Breast epithelium (tissue), 4 donors: ENCODE measurements around the gene IGSF11. TPM values are rescaled to one million over a fixed set of nuclear protein-coding genes. Genes with fewer than 3 reads are reported as not detected.

Experiments used
- DNase-seq, 2 donors: peaks; one replicate each; pipeline ENCODE4 v3.0.0-alpha.2; 2019; ENCODE audit warnings: low spot score in 2 of 2
- H3K27ac ChIP-seq, 2 donors: fragments of 200-600 bp; sonication (generic) in 1 of 2; one replicate each; pipeline ENCODE4 v1.5.1; 2016 to 2019; ENCODE audit warnings: mild to moderate bottlenecking in 1 of 2
- H3K27me3 ChIP-seq, 2 donors: fragments of 200-600 bp; sonication (generic) in 1 of 2; one replicate each; pipeline versions ENCODE4 v1.5.1 to v1.6.0; 2017 to 2019; ENCODE audit warnings: control low read depth in 1 of 2, mild to moderate bottlenecking in 1 of 2
- H3K36me3 ChIP-seq: fragments of 200-600 bp; one replicate; pipeline ENCODE4 v1.5.1; 2019
- H3K4me1 ChIP-seq, 2 donors: fragments of 200-600 bp; sonication (generic); one replicate each; pipeline ENCODE4 v1.5.1; 2016 to 2019; ENCODE audit warnings: control low read depth in 1 of 2
- H3K4me3 ChIP-seq, 3 donors: fragments of 200-600 bp; sonication (generic); 1 replicate in 2 of 3; 2 replicates in 1 of 3; pipeline ENCODE4 v1.5.1; 2016 to 2019; ENCODE audit warnings: mild to moderate bottlenecking in 3 of 3, moderate library complexity in 2 of 3
- H3K9me3 ChIP-seq, 2 donors: fragments of 200-600 bp; sonication (generic) in 1 of 2; one replicate each; pipeline ENCODE4 v1.5.1; 2016 to 2019; ENCODE audit warnings: control low read depth in 1 of 2
- CTCF ChIP-seq, 3 donors: fragments of 450-650 bp; IDR thresholded peaks; one replicate each; pipeline ENCODE4 v1.5.1; 2016 to 2017; ENCODE audit warnings: antibody characterized with exemption in 3 of 3, mild to moderate bottlenecking in 3 of 3, moderate library complexity in 3 of 3
- POLR2A ChIP-seq: fragments of 450-650 bp; IDR thresholded peaks from one replicate; pipeline ENCODE4 v1.6.1; 2016; ENCODE audit warnings: antibody characterized with exemption, mild to moderate bottlenecking, moderate library complexity
- POLR2AphosphoS5 ChIP-seq, 3 donors: sonication (generic); formaldehyde crosslinking; IDR thresholded peaks; one replicate each; pipeline ENCODE4 v1.6.1; 2017; ENCODE audit warnings: antibody characterized with exemption in 3 of 3
- intact Hi-C: fragments of 100-400 bp; cut with DNase I; formaldehyde crosslinking; loops from one replicate; pipeline ENCODE4 v1.15.1; 2023; ENCODE audit warnings: low total_unique reads
- total RNA-seq, 3 donors: library from RNA; depleted of rRNA; stranded (reverse); fragments of >200 nt; gene quantifications; one replicate each; pipeline ENCODE4 v1.1.0, GENCODE V29; 2016

IGSF11 gene
- total RNA-seq, 3 donors from 2014 or later = under 0.01 to 1.9 (median 1.3) TPM

- Histone ChIP-seq H3K4me1 (no peaks in the 10 kb centered on the region), H3K27ac (no peak overlapping the region), H3K4me3 (no peak overlapping the region), H3K9me3 (no peaks in the 10 kb centered on the region), H3K27me3 (no peaks in the 10 kb centered on the region), H3K36me3 (no peaks in the 10 kb centered on the region)
- TF ChIP-seq POLR2A (no peak), CTCF (IDR thresholded peaks at IDR 0.05) (no peak), POLR2AphosphoS5 (IDR thresholded peaks at IDR 0.05) (no peak)
- no peak for DNase-seq
- intact Hi-C loops = loop anchor here (5.0 kb wide), 1 partner anchor 326 kb away; no protein-coding TSS in a partner anchor
Measured at GRCh38 chr3:119063471-119063870, 28.8 kb upstream of the IGSF11 start.

GRCh38 chr3:119062892-119063291, 28.2 kb upstream of the IGSF11 start:
- Histone ChIP-seq H3K9me3 (no peaks in the 10 kb centered on the region), H3K27ac (no peak overlapping the region), H3K4me1 (no peaks in the 10 kb centered on the region), H3K4me3 (no peak overlapping the region), H3K36me3 (no peaks in the 10 kb centered on the region), H3K27me3 (no peaks in the 10 kb centered on the region)
- no peak for TF ChIP-seq POLR2AphosphoS5 (IDR thresholded peaks at IDR 0.05)
- no peak for TF ChIP-seq POLR2A
- TF ChIP-seq CTCF (IDR thresholded peaks at IDR 0.05) = no peak
- no peak for DNase-seq
- intact Hi-C loops = loop anchor here (5.0 kb wide), 1 partner anchor 326 kb away; no protein-coding TSS in a partner anchor

- TF ChIP-seq POLR2A = no peak
- TF ChIP-seq POLR2AphosphoS5 (IDR thresholded peaks at IDR 0.05) = no peak
- no peaks in the 10 kb centered on the region for H3K9me3 ChIP-seq
- no peaks in the 10 kb centered on the region for H3K27me3 ChIP-seq
- H3K4me3 ChIP-seq = no peak overlapping the region
- H3K4me1 ChIP-seq = no peaks in the 10 kb centered on the region
- H3K27ac ChIP-seq = no peak overlapping the region
- DNase-seq = no peak
- intact Hi-C loops = no loop called here
- no peaks in the 10 kb centered on the region for H3K36me3 ChIP-seq
Measured at GRCh38 chr3:119044593-119044992, 9.9 kb upstream of the IGSF11 start.

- Histone ChIP-seq H3K27me3 (peaks cover 0 to under 1% of the 10 kb centered on the region in 2 donors), H3K4me1 (no peaks in the 10 kb centered on the region), H3K4me3 (no peak overlapping the region), H3K9me3 (no peaks in the 10 kb centered on the region), H3K27ac (no peak overlapping the region), H3K36me3 (no peaks in the 10 kb centered on the region)
- intact Hi-C loops = no loop called here
- TF ChIP-seq POLR2A = no peak
- no peak for TF ChIP-seq CTCF (IDR thresholded peaks at IDR 0.05)
- no peak for TF ChIP-seq POLR2AphosphoS5 (IDR thresholded peaks at IDR 0.05)
- DNase-seq = no peak
Measured at GRCh38 chr3:119042162-119042561, 7.5 kb upstream of the IGSF11 start.

- Histone ChIP-seq H3K36me3 (no peaks in the 10 kb centered on the region), H3K4me3 (peak overlapping the region; percentile 39 to 79 (median 61)), H3K4me1 (no peaks in the 10 kb centered on the region), H3K9me3 (no peaks in the 10 kb centered on the region), H3K27ac (no peak overlapping the region), H3K27me3 (peaks cover 0 to 7% of the 10 kb centered on the region in 2 donors)
- intact Hi-C loops = no loop called here
- no peak for DNase-seq
- TF ChIP-seq POLR2A = no peak
- TF ChIP-seq POLR2AphosphoS5 (IDR thresholded peaks at IDR 0.05) = no peak
- peak in 1 of 3 donors; percentile 36 for TF ChIP-seq CTCF (IDR thresholded peaks at IDR 0.05)
Measured at GRCh38 chr3:119035014-119035346, 334 bp upstream of the IGSF11 start.
